Keratinocyte (primary cell): Measurements from ENCODE around the gene ABO. TPM values are rescaled to one million over a fixed set of nuclear protein-coding genes. Genes with fewer than 3 reads are reported as not detected.
"Not testable (repeated sequence)": the region's sequence is repeated elsewhere in the genome, so short reads cannot be mapped to it uniquely, and the experiment has no call there.

ENCODE experiments used
- DNase-seq: peaks from one replicate; pipeline ENCODE4 v3.0.0-alpha.2; 2011; ENCODE audit warnings: low read depth, missing footprints, low spot score
- FAIRE-seq: peaks from 2 replicates; lab custom pipeline; 2011; peaks lifted over from hg19 to GRCh38; lab: Jason Lieb, UNC
- H2AFZ ChIP-seq: 2 replicates; pipeline ENCODE4 v1.6.0; 2012; ENCODE audit warnings: low read length, control low read depth, inconsistent platforms; ENCODE audit not compliant: control insufficient read depth
- H3K27ac ChIP-seq: 2 replicates; pipeline ENCODE4 v1.5.1; 2011; ENCODE audit warnings: low read length; ENCODE audit not compliant: control insufficient read depth, insufficient read depth
- H3K27me3 ChIP-seq: 3 replicates; pipeline ENCODE4 v1.6.0; 2011; ENCODE audit warnings: low read length; ENCODE audit not compliant: control insufficient read depth, insufficient read depth; ENCODE audit errors: extremely low read depth
- H3K36me3 ChIP-seq, 2 experiments: 2 replicates in 1 of 2; 3 replicates in 1 of 2; pipeline ENCODE4 v1.5.1; 2011; ENCODE audit warnings: low read length in 2 of 2, mild to moderate bottlenecking in 1 of 2; ENCODE audit not compliant: control insufficient read depth in 2 of 2, insufficient read depth in 2 of 2; ENCODE audit errors: extremely low read depth in 1 of 2
- H3K4me1 ChIP-seq: 3 replicates; pipeline ENCODE4 v1.5.1; 2011; ENCODE audit warnings: low read length; ENCODE audit not compliant: control insufficient read depth, insufficient read depth; ENCODE audit errors: extremely low read depth
- H3K4me2 ChIP-seq: 3 replicates; pipeline ENCODE4 v1.6.0; 2011; ENCODE audit warnings: low read depth, low read length; ENCODE audit not compliant: control insufficient read depth, insufficient read depth; ENCODE audit errors: extremely low read depth
- H3K4me3 ChIP-seq, 3 experiments: fragments of 200-600 bp in 1 of 3; sonication (generic) in 1 of 3; 2 replicates in 2 of 3; 3 replicates in 1 of 3; pipeline ENCODE4 v1.5.1; 2011 to 2016; ENCODE audit warnings: low read length in 3 of 3, mild to moderate bottlenecking in 3 of 3, control low read depth in 2 of 3, inconsistent platforms in 1 of 3, low read depth in 1 of 3, mixed read lengths in 1 of 3, mixed run types in 1 of 3, moderate library complexity in 1 of 3; ENCODE audit not compliant: control insufficient read depth in 2 of 3, insufficient read depth in 2 of 3; ENCODE audit errors: extremely low read depth in 1 of 3
- H3K79me2 ChIP-seq: 2 replicates; pipeline ENCODE4 v1.6.0; 2012; ENCODE audit warnings: low read length; ENCODE audit not compliant: control insufficient read depth, insufficient read depth
- H3K9ac ChIP-seq: 3 replicates; pipeline ENCODE4 v1.6.0; 2011; ENCODE audit warnings: low read length; ENCODE audit not compliant: control insufficient read depth, insufficient read depth; ENCODE audit errors: extremely low read depth
- H3K9me1 ChIP-seq: 3 replicates; pipeline ENCODE4 v1.6.0; 2011; ENCODE audit warnings: low read length; ENCODE audit not compliant: control insufficient read depth, insufficient read depth; ENCODE audit errors: extremely low read depth
- H3K9me3 ChIP-seq: 2 replicates; pipeline ENCODE4 v1.5.1; 2012; ENCODE audit warnings: low read depth, low read length; ENCODE audit not compliant: control insufficient read depth
- H4K20me1 ChIP-seq: 3 replicates; pipeline ENCODE4 v1.6.0; 2011; ENCODE audit warnings: low read length; ENCODE audit not compliant: control insufficient read depth, insufficient read depth; ENCODE audit errors: extremely low read depth
- CTCF ChIP-seq, 3 experiments: IDR thresholded peaks in 1 of 3; conservative IDR thresholded peaks in 1 of 3; optimal IDR thresholded peaks in 1 of 3; 2 replicates in 2 of 3; 3 replicates in 1 of 3; pipeline versions ENCODE3 to v1.5.1; 2011; ENCODE audit warnings: low read length in 3 of 3, mild to moderate bottlenecking in 3 of 3, moderate library complexity in 2 of 3, control low read depth in 1 of 3, inconsistent platforms in 1 of 3; ENCODE audit not compliant: insufficient read depth in 2 of 3; ENCODE audit errors: extremely low read depth in 1 of 3
- EZH2 ChIP-seq: IDR thresholded peaks from one replicate; pipeline ENCODE4 v1.6.1; 2012; ENCODE audit warnings: inconsistent platforms, mild to moderate bottlenecking, low read length, moderate library complexity
- dilution Hi-C: fragments of 300-500 bp; cut with MboI; formaldehyde crosslinking; loops from one replicate; pipeline ENCODE4 v1.7.0; 2020; ENCODE audit warnings: low sequenced_read_pairs; ENCODE audit not compliant: extremely low pct_ligation_motif_present
- polyA plus RNA-seq, 5 experiments: library from polyadenylated mRNA; depleted of rRNA in 3 of 5; stranded (reverse) in 3 of 5; stranded (forward) in 1 of 5; unstranded in 1 of 5; fragments of >200 nt; gene quantifications; 1 replicate in 1 of 5; 2 replicates in 3 of 5; 3 replicates in 1 of 5; pipeline versions ENCODE4 v1.2.1 to v1.2.3, GENCODE V29; 2011 to 2012; ENCODE audit warnings: missing spikeins in 2 of 5, low read depth in 1 of 5, low replicate concordance in 1 of 5

ABO gene
- polyA plus RNA-seq, 1 donor (not counting 4 experiments of a cell fraction or from before 2014, with no cell fraction given) = not detected

- Histone ChIP-seq H3K9ac (no peak overlapping the region), H3K4me3 (no peak overlapping the region), H2AFZ (no peak overlapping the region), H3K36me3 (no peaks in the 10 kb centered on the region), H3K9me1 (no peaks in the 10 kb centered on the region), H3K9me3 (no peaks in the 10 kb centered on the region), H3K27me3 (peaks cover 8% of the 10 kb centered on the region), H3K79me2 (no peaks in the 10 kb centered on the region), H3K4me2 (no peak overlapping the region), H3K4me1 (no peaks in the 10 kb centered on the region), H3K27ac (no peak overlapping the region), H4K20me1 (no peaks in the 10 kb centered on the region)
- FAIRE-seq (no peak), DNase-seq (no peak)
- dilution Hi-C loops = no loop called here
- TF ChIP-seq CTCF (optimal IDR thresholded peaks at IDR 0.05 in 1 of 3, IDR thresholded peaks at IDR 0.05 in 1 of 3, conservative IDR thresholded peaks at IDR 0.05 in 1 of 3; ENCODE audit: extremely low read depth in 1 of 3, insufficient read depth in 2 of 3, low read length in 3 of 3) = no peak
- TF ChIP-seq EZH2 = no peak
These were observed 28.5 kb upstream of the ABO start for GRCh38 chr9:133303266-133304157.

- Histone ChIP-seq H3K9me3 (no peaks in the 10 kb centered on the region), H3K27me3 (peaks cover 8% of the 10 kb centered on the region), H3K4me3 (no peak overlapping the region), H3K4me2 (no peak overlapping the region), H3K9me1 (no peaks in the 10 kb centered on the region), H3K4me1 (no peaks in the 10 kb centered on the region), H3K9ac (no peak overlapping the region), H3K27ac (no peak overlapping the region), H2AFZ (no peak overlapping the region), H3K36me3 (no peaks in the 10 kb centered on the region), H3K79me2 (no peaks in the 10 kb centered on the region), H4K20me1 (no peaks in the 10 kb centered on the region)
- FAIRE-seq (no peak), DNase-seq (no peak)
- TF ChIP-seq CTCF (optimal IDR thresholded peaks at IDR 0.05 in 1 of 3, IDR thresholded peaks at IDR 0.05 in 1 of 3, conservative IDR thresholded peaks at IDR 0.05 in 1 of 3; ENCODE audit: extremely low read depth in 1 of 3, insufficient read depth in 2 of 3, low read length in 3 of 3) (no peak), EZH2 (no peak)
- dilution Hi-C loops = no loop called here
These were observed 26.5 kb upstream of the ABO start for GRCh38 chr9:133301253-133302230.

GRCh38 chr9:133299996-133300395 is 25.0 kb upstream of the ABO start:
- H3K4me3 ChIP-seq, H2AFZ ChIP-seq, H3K27me3 ChIP-seq, H3K9ac ChIP-seq, H3K9me1 ChIP-seq, H4K20me1 ChIP-seq, H3K27ac ChIP-seq, H3K79me2 ChIP-seq, DNase-seq, H3K9me3 ChIP-seq, H3K4me1 ChIP-seq, FAIRE-seq, dilution Hi-C loops, H3K4me2 ChIP-seq, H3K36me3 ChIP-seq: not testable (repeated sequence)
